ENCODE results near the gene FAF1. TPM values are rescaled to one million over a fixed set of nuclear protein-coding genes. Genes with fewer than 3 reads are reported as not detected.

Gene FAF1
- total RNA-seq, 1 experiment from 2014 or later, result 65.6 TPM

DNA sequence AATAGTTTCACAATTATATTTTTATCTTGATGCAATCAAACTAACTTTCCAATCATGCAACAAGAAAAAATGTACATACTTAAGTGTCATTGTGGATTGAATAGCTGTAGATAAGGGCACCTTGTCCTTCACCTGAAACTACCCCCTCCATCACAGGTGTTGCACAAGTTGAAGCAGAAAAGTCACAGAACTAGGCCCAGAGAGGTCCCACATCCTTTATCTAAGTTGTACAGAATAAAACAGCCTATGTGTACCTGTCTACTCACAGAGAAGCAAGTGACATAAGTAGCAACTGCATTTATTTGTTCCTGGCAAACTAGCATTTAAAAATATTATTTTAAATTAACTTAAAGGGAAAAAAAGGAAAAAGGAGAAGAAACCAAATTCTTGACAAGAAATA lies 256.8 kb downstream of the FAF1 start:
- DNase-seq (ENCODE audit: low read depth), result no peak

DNA sequence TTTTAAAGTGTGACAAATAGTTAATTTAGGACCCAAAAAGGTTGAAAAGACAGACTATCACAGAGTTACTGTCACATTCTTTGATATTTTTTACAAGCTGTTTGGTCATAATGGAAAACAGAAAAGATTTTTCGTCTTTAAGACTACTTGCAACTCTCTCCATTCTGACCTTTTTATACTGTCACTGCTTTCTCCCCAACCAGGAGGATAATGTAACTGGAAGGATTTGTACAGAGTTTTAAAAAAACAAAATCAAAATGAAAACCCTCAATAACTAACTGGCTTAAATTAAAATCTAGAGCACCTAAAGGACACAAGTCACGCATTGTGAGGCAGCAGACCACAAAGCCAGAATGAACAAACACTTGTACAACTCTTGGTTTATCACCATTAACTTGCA lies 257.7 kb downstream of the FAF1 start:
- DNase-seq (ENCODE audit: low read depth), result no peak

DNA sequence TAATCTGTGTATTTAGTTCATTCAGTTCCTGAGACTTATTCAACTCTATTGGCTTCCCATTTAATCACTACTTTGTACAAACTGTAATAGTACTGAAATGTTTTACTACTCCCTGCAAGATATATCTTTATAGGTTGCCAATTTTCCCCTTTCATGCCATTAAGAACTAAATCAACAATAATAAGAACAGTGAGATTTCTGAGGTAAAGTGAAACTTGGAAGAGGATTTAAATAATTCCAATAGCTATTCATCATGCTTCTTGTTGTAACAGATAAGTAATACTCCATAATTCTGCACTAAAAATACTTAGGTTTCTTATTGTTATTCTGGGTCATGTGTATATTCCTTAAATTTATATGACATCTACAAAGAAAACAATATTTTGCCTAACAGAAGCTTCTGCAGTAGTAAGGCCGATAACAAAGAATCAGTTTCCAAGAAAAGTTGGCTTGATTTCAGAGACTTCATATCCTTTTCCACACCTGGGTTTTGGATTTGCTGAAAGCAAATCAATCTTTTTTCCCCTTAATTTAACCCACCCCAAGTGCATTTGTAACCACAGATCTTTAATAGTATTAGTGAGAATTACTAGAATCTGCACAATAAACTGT lies 258.3 kb downstream of the FAF1 start:
- no peak for DNase-seq (ENCODE audit: low read depth)

DNA sequence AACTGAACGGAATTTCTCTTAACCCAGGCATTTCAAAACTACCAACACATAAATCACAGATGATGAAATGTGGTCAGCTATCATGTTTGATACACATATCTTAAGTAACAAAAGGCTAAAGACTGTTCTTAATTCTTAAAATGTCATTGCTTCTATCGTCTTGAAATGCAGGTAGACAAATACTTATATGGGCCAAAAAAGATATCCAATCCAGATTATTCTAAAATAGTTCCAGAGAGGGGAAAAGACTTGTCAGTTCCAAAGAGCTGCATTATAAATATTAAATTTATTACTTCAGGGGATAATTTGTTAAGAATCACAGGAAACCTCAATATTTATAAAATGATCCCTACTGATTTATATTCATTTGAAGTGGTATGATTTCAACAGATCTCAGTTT lies 259.4 kb downstream of the FAF1 start:
- DNase-seq (ENCODE audit: low read depth), result no peak

- DNase-seq (ENCODE audit: low read depth), result no peak
These were observed 259.9 kb downstream of the FAF1 start for GRCh38 chr1:50700214-50700613.

- no peak for DNase-seq (ENCODE audit: low read depth)
These were observed 260.3 kb downstream of the FAF1 start for GRCh38 chr1:50699795-50700194.

- no peak for DNase-seq (ENCODE audit: low read depth)
These were observed 262.3 kb downstream of the FAF1 start for GRCh38 chr1:50697440-50698421.

- DNase-seq (ENCODE audit: low read depth), result no peak
These were observed 266.2 kb downstream of the FAF1 start for GRCh38 chr1:50693829-50694228.

- no peak for DNase-seq (ENCODE audit: low read depth)
These were observed 275.9 kb downstream of the FAF1 start for GRCh38 chr1:50684185-50684584.

GRCh38 chr1:50681931-50682330 lies 278.1 kb downstream of the FAF1 start:
- DNase-seq (ENCODE audit: low read depth), result peak; percentile 34

- DNase-seq (ENCODE audit: low read depth), result peak; percentile 9
These were observed 292.2 kb downstream of the FAF1 start for GRCh38 chr1:50667710-50668356.

GRCh38 chr1:50667272-50667671 lies 292.8 kb downstream of the FAF1 start:
- DNase-seq (ENCODE audit: low read depth), result no peak

GRCh38 chr1:50666849-50667248 lies 293.2 kb downstream of the FAF1 start:
- no peak for DNase-seq (ENCODE audit: low read depth)

- DNase-seq (ENCODE audit: low read depth), result no peak
These were observed 294.7 kb downstream of the FAF1 start for GRCh38 chr1:50665413-50665812.

- DNase-seq (ENCODE audit: low read depth), result peak; percentile 10
These were observed 298.4 kb downstream of the FAF1 start for GRCh38 chr1:50661626-50662025.

GRCh38 chr1:50659107-50659662 lies 300.9 kb downstream of the FAF1 start:
- no peak for DNase-seq (ENCODE audit: low read depth)

- DNase-seq (ENCODE audit: low read depth), result peak; percentile 43
These were observed 301.5 kb downstream of the FAF1 start for GRCh38 chr1:50658459-50659076.

GRCh38 chr1:50656931-50657330 lies 303.1 kb downstream of the FAF1 start:
- no peak for DNase-seq (ENCODE audit: low read depth)

DNA sequence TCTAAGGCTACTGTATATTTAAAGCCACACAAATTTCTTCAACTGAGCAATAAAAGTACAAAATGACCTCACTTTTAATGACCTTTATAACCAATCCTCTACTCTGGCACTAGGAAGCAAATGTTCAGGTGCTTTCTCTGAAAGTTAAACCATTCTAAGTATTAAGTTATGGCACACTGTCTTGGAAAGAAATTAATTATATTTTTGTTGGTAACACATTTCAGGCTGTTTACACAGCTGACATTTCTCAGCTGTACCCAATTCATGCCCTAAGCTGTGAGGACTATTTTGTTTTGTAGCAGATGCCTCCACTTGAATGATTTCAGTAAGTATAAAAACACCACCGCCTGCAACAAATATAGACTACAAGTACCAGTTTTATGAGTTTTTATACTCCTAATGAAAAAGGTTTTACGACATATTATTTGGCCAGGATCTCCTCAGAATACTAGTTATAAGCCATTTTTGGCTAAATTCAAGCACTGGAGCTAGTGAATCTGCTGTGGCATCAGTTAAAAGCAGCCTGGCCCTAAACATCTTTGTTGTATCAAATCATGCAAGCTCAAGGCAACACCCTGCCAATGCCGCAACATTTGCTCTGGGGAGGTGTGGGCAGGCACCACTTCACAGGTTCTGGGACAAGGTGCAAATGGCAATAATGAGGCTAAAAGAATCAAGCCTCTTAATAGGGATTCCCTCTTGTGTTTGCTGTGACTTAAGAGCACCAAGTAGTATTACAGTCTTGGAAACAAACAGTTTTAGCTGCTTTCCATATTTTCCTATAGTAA lies 308.4 kb downstream of the FAF1 start:
- DNase-seq (ENCODE audit: low read depth), result peak; percentile 19

- DNase-seq (ENCODE audit: low read depth), result no peak
These were observed 313.5 kb downstream of the FAF1 start for GRCh38 chr1:50646526-50646925.

GRCh38 chr1:50645139-50645538 lies 314.9 kb downstream of the FAF1 start:
- no peak for DNase-seq (ENCODE audit: low read depth)

Data from LHCN-M2 (cell line).